H1 (cell line): ENCODE data around the gene DCTN2. TPM values are rescaled to one million over a fixed set of nuclear protein-coding genes. Genes with fewer than 3 reads are reported as not detected.

Experiments used
- CTCF ChIA-PET: fragments of 300-600 bp; sonication (Branson Sonifier 250); formaldehyde crosslinking; loops from one replicate; lab custom pipeline; 2021; ENCODE audit not compliant: partially characterized antibody; lab: Charles Lee
- POLR2A ChIA-PET: fragments of 300-600 bp; sonication (Branson Sonifier 250); formaldehyde crosslinking; loops from one replicate; lab custom pipeline; 2021; ENCODE audit warnings: inconsistent platforms; ENCODE audit not compliant: partially characterized antibody; lab: Charles Lee
- DNase-seq, 2 experiments: peaks; one replicate each; pipeline versions ENCODE4 v3.0.0 to v3.0.0-alpha.2; 2010 to 2022; ENCODE audit warnings: low spot score in 2 of 2, low read depth in 1 of 2, mixed read lengths in 1 of 2
- FAIRE-seq: peaks from 2 replicates; lab custom pipeline; 2011; peaks lifted over from hg19 to GRCh38; lab: Jason Lieb, UNC
- H2AFZ ChIP-seq: 2 replicates; pipeline ENCODE4 v1.8.1; 2012; ENCODE audit warnings: low read length, inconsistent platforms
- H2AK5ac ChIP-seq: 2 replicates; pipeline ENCODE4 v1.6.1; 2013; ENCODE audit warnings: low read depth, low read length
- H2BK120ac ChIP-seq: replicated peaks from 2 replicates; pipeline ENCODE3; 2013; ENCODE audit warnings: low read depth, low read length, inconsistent platforms
- H2BK12ac ChIP-seq: 2 replicates; pipeline ENCODE4 v1.6.1; 2013; ENCODE audit warnings: low read depth, low read length
- H2BK15ac ChIP-seq: 2 replicates; pipeline ENCODE4 v1.6.1; 2013; ENCODE audit warnings: low read length
- H2BK20ac ChIP-seq: 2 replicates; pipeline ENCODE4 v1.6.1; 2013; ENCODE audit warnings: low read length
- H2BK5ac ChIP-seq: 2 replicates; pipeline ENCODE4 v1.6.1; 2013; ENCODE audit warnings: low read depth, low read length
- H3K14ac ChIP-seq: 2 replicates; pipeline ENCODE4 v1.6.1; 2013; ENCODE audit warnings: inconsistent platforms; ENCODE audit not compliant: insufficient read length
- H3K18ac ChIP-seq: 2 replicates; pipeline ENCODE4 v1.6.1; 2013; ENCODE audit warnings: low read length; ENCODE audit errors: extremely low read depth
- H3K23ac ChIP-seq: 2 replicates; pipeline ENCODE4 v1.6.1; 2013; ENCODE audit warnings: inconsistent platforms; ENCODE audit not compliant: insufficient read length
- H3K23me2 ChIP-seq: 2 replicates; pipeline ENCODE4 v1.6.1; 2013; ENCODE audit warnings: low read depth, low read length
- H3K27ac ChIP-seq: 2 replicates; pipeline ENCODE4 v1.6.1; 2011; ENCODE audit warnings: low read depth, low read length, inconsistent platforms
- H3K27me3 ChIP-seq, 4 experiments: replicated peaks in 1 of 4; 1 replicate in 1 of 4; 2 replicates in 3 of 4; pipeline versions ENCODE4 v1.6.1 to v1.8.1; 2011 to 2013; ENCODE audit warnings: low read length in 3 of 4, mild to moderate bottlenecking in 3 of 4, inconsistent platforms in 2 of 4, mixed read lengths in 2 of 4, moderate library complexity in 1 of 4; ENCODE audit not compliant: control insufficient read depth in 3 of 4, insufficient read depth in 3 of 4; ENCODE audit errors: extremely low read depth in 1 of 4
- H3K36me3 ChIP-seq, 4 experiments: 2 replicates each; pipeline versions ENCODE4 v1.6.1 to v1.8.1; 2011 to 2013; ENCODE audit warnings: mild to moderate bottlenecking in 4 of 4, low read length in 3 of 4, moderate library complexity in 2 of 4, control low read depth in 1 of 4, inconsistent platforms in 1 of 4; ENCODE audit not compliant: insufficient read depth in 4 of 4, control insufficient read depth in 2 of 4
- H3K4ac ChIP-seq: replicated peaks from 2 replicates; pipeline ENCODE3; 2013; ENCODE audit warnings: low read length, low read depth, mixed read lengths, inconsistent platforms; ENCODE audit not compliant: insufficient read length
- H3K4me1 ChIP-seq, 4 experiments: replicated peaks in 1 of 4; 1 replicate in 1 of 4; 2 replicates in 3 of 4; pipeline versions ENCODE4 v1.6.1 to v1.8.1; 2011 to 2013; ENCODE audit warnings: low read length in 3 of 4, inconsistent platforms in 2 of 4, mixed read lengths in 1 of 4; ENCODE audit not compliant: insufficient read depth in 4 of 4, control insufficient read depth in 3 of 4
- H3K4me2 ChIP-seq, 2 experiments: 2 replicates each; pipeline versions ENCODE4 v1.6.1 to v1.8.1; 2011 to 2013; ENCODE audit warnings: low read depth in 2 of 2, low read length in 2 of 2, control low read depth in 1 of 2, inconsistent platforms in 1 of 2, mild to moderate bottlenecking in 1 of 2; ENCODE audit not compliant: insufficient read depth in 1 of 2
- H3K4me3 ChIP-seq, 4 experiments: fragments of 200-600, 300-600 bp in 1 of 4; sonication (generic), shearing (Covaris generic), sonication (Bioruptor Twin) in 1 of 4; 2 replicates each; pipeline versions ENCODE4 v1.5.1 to v1.8.1; 2011 to 2016; ENCODE audit warnings: low read length in 4 of 4, low read depth in 3 of 4, control low read depth in 2 of 4, inconsistent platforms in 2 of 4, mild to moderate bottlenecking in 2 of 4, mixed read lengths in 1 of 4, moderate library complexity in 1 of 4; ENCODE audit not compliant: insufficient read depth in 2 of 4; ENCODE audit errors: extremely low read depth in 1 of 4
- H3K56ac ChIP-seq: replicated peaks from 2 replicates; pipeline ENCODE3; 2013; ENCODE audit warnings: low read depth, mild to moderate bottlenecking, mixed read lengths, low read length, inconsistent platforms; ENCODE audit not compliant: insufficient read length
- H3K79me1 ChIP-seq: 2 replicates; pipeline ENCODE4 v1.6.1; 2013; ENCODE audit warnings: low read depth, low read length, control low read depth
- H3K79me2 ChIP-seq, 2 experiments: 2 replicates each; pipeline versions ENCODE4 v1.6.1 to v1.8.1; 2012 to 2013; ENCODE audit warnings: low read length in 2 of 2, mild to moderate bottlenecking in 2 of 2, inconsistent platforms in 1 of 2; ENCODE audit not compliant: insufficient read depth in 2 of 2, control insufficient read depth in 1 of 2
- H3K9ac ChIP-seq, 4 experiments: replicated peaks in 1 of 4; 1 replicate in 1 of 4; 2 replicates in 3 of 4; pipeline versions ENCODE4 v1.6.1 to v1.8.1; 2011 to 2013; ENCODE audit warnings: low read depth in 3 of 4, low read length in 3 of 4, control low read depth in 2 of 4, mild to moderate bottlenecking in 2 of 4, moderate library complexity in 2 of 4, inconsistent platforms in 1 of 4; ENCODE audit errors: extremely low read depth in 1 of 4
- H3K9me3 ChIP-seq, 2 experiments: 2 replicates each; pipeline versions ENCODE4 v1.6.1 to v1.8.1; 2012 to 2013; ENCODE audit warnings: mild to moderate bottlenecking in 2 of 2, moderate library complexity in 2 of 2, control low read depth in 1 of 2, inconsistent platforms in 1 of 2, low read depth in 1 of 2, low read length in 1 of 2, mixed read lengths in 1 of 2; ENCODE audit not compliant: insufficient read depth in 2 of 2
- H4K20me1 ChIP-seq, 2 experiments: replicated peaks in 1 of 2; 2 replicates each; pipeline versions ENCODE3 to v1.8.1; 2011 to 2013; ENCODE audit warnings: inconsistent platforms in 2 of 2, low read length in 2 of 2, mild to moderate bottlenecking in 1 of 2; ENCODE audit not compliant: insufficient read depth in 2 of 2, control insufficient read depth in 1 of 2
- H4K5ac ChIP-seq: 2 replicates; pipeline ENCODE4 v1.6.1; 2013; ENCODE audit warnings: low read length, low read depth, mixed read lengths, inconsistent platforms; ENCODE audit not compliant: insufficient read length
- H4K8ac ChIP-seq: 2 replicates; pipeline ENCODE4 v1.8.0; 2013; ENCODE audit warnings: mild to moderate bottlenecking, moderate library complexity, low read length, inconsistent platforms; ENCODE audit not compliant: insufficient read depth; ENCODE audit errors: extremely low read depth
- H4K91ac ChIP-seq: replicated peaks from 2 replicates; pipeline ENCODE3; 2013; ENCODE audit warnings: low read length, mixed read lengths, inconsistent platforms; ENCODE audit not compliant: insufficient read length
- ATF2 ChIP-seq: IDR thresholded peaks from 2 replicates; pipeline ENCODE4 v1.6.1; 2012; ENCODE audit warnings: low read length, inconsistent platforms
- NANOG ChIP-seq: IDR thresholded peaks from 2 replicates; pipeline ENCODE4 v1.6.1; 2011; ENCODE audit warnings: low read length, low read depth, mild to moderate bottlenecking, inconsistent platforms; ENCODE audit not compliant: insufficient read depth, poor library complexity, severe bottlenecking
- POU5F1 ChIP-seq: IDR thresholded peaks from 2 replicates; pipeline ENCODE4 v1.6.1; 2011; ENCODE audit warnings: low read depth, mild to moderate bottlenecking, low read length, moderate library complexity
- TAF7 ChIP-seq: optimal IDR thresholded peaks from 2 replicates; pipeline ENCODE3; 2011; ENCODE audit warnings: low read depth, mild to moderate bottlenecking, inconsistent platforms, low read length, moderate library complexity, borderline replicate concordance
- WGBS, 2 experiments: shearing (Covaris generic) in 1 of 2; methylation state at CpG; one replicate each; pipeline versions ENCODE4 v1.1.6 to v1.1.7; 2013 to 2015; ENCODE audit warnings: low lambda C conversion rate in 2 of 2, mixed read lengths in 2 of 2, inconsistent platforms in 1 of 2, low coverage in 1 of 2, missing lambda C conversion rate in 1 of 2; ENCODE audit not compliant: insufficient replicate concordance in 2 of 2, insufficient coverage in 1 of 2, insufficient read length in 1 of 2; ENCODE audit errors: extremely low coverage in 1 of 2, missing lambda C conversion rate in 1 of 2; 5-methylcytosine and 5-hydroxymethylcytosine counted together
- polyA plus RNA-seq, 7 experiments: library from polyadenylated mRNA; depleted of rRNA in 3 of 7; stranded (reverse) in 5 of 7; unstranded in 2 of 7; fragments of >200 nt in 5 of 7; fragments of 200-250 nt in 2 of 7; gene quantifications; 1 replicate in 5 of 7; 2 replicates in 1 of 7; 4 replicates in 1 of 7; pipeline versions ENCODE4 v1.2.1 to v1.2.3, GENCODE V29; 2011 to 2013; ENCODE audit warnings: missing spikeins in 2 of 7, mixed read lengths in 2 of 7
- total RNA-seq: library from RNA; stranded (reverse); fragmentation: NEBNext Ultra II Directional; extraction: Animal tissue kit (Norgen Biotek cat#: 25700); gene quantifications from 2 replicates; pipeline ENCODE4 v1.2.1, GENCODE V29; 2021

DCTN2 gene
- total and polyA plus RNA-seq, 2 of the 8 experiments (the other 6 are each of a cell fraction or from before 2014, with no cell fraction given) = 90.3 to 91.9 TPM

DNA sequence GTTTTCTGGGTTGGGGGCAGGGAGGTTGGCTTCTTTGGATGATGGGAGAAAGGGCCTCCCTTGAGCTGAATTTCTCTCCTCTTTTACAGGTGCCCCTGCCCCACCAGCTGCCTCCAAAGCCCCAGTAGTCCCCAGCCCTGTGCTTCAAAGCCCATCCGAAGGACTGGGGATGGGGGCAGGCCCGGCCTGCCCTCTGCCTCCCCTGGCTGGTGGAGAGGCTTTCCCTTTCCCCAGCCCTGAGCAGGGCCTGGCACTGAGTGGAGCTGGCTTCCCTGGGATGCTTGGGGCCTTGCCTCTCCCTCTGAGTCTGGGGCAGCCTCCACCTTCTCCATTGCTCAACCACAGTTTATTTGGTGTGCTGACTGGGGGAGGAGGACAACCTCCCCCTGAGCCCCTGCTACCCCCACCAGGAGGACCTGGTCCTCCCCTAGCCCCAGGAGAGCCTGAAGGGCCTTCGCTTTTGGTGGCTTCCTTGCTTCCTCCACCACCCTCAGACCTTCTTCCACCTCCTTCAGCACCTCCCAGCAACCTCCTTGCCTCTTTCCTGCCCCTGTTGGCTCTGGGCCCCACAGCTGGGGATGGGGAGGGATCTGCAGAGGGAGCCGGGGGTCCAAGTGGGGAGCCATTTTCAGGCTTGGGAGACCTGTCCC is 20.4 kb downstream of the DCTN2 start:
- Histone ChIP-seq H2AK5ac (no peak overlapping the region), H2AFZ (no peak overlapping the region), H3K27me3 (no peaks in the 10 kb centered on the region), H3K4me1 (peaks cover 5 to 14% (median 7%) of the 10 kb centered on the region in 4 experiments; a peak in 6 of 7 replicates), H3K4me3 (no peak overlapping the region), H3K23ac (no peak overlapping the region), H4K20me1 (peaks cover 3 to 13% of the 10 kb centered on the region in 2 experiments), H3K79me2 (peaks cover 0 to 9% of the 10 kb centered on the region in 2 experiments; a peak in 1 of 4 replicates), H2BK120ac (no peak overlapping the region), H4K91ac (no peak overlapping the region), H4K8ac (no peak overlapping the region), H3K9me3 (no peaks in the 10 kb centered on the region), H2BK5ac (no peak overlapping the region), H2BK15ac (no peak overlapping the region), H3K23me2 (peaks cover 8% of the 10 kb centered on the region; the same call in 1 of the 2 replicates), H2BK12ac (no peak overlapping the region), H3K4ac (no peak overlapping the region), H3K56ac (no peak overlapping the region), H2BK20ac (no peak overlapping the region), H3K18ac (no peak overlapping the region), H4K5ac (no peak overlapping the region), H3K27ac (no peak overlapping the region), H3K79me1 (no peaks in the 10 kb centered on the region; the same call in 1 of the 2 replicates), H3K14ac (no peak overlapping the region), H3K36me3 (peaks cover 2 to 54% (median 20%) of the 10 kb centered on the region in 4 experiments; a peak in 6 of 8 replicates), H3K4me2 (no peak overlapping the region), H3K9ac (no peak overlapping the region)
- FAIRE-seq (no peak), DNase-seq (no peak)
- WGBS, 2 experiments = 73% methylated on average over 4 of the region's 4 CpGs; no CpG with 5 or more reads in 1 of the 2 experiments
- ChIA-PET CTCF (interaction anchor here (0.6 to 4.8 kb wide), 5 partner anchors 10 to 1158 kb away, joined by 3 to 29 read pairs (median 5); partner anchors contain the start of gene GLI1), POLR2A (interaction anchor here (0.6 to 7.3 kb wide), 21 partner anchors 8 to 209 kb away, joined by 3 to 56 read pairs (median 4); partner anchors contain the start of genes DCTN2, DTX3, INHBE and PIP4K2C)
- TF ChIP-seq ATF2 = no peak
- TF ChIP-seq POU5F1 = no peak
- TF ChIP-seq TAF7 = no peak
- TF ChIP-seq NANOG = no peak
